Germinal center (tissue), 1 donor: ENCODE data around the gene CD37.
A peak's percentile ranks its signal among the peaks of the same experiment; 100 is the strongest.
"Not testable (repeated sequence)": the region's sequence is repeated elsewhere in the genome, so short reads cannot be mapped to it uniquely, and the experiment has no call there.

Source experiments
- DNase-seq: peaks from one replicate; pipeline ENCODE4 v3.0.0; 2012; ENCODE audit warnings: mixed read lengths, low spot score

CD37 gene

DNA sequence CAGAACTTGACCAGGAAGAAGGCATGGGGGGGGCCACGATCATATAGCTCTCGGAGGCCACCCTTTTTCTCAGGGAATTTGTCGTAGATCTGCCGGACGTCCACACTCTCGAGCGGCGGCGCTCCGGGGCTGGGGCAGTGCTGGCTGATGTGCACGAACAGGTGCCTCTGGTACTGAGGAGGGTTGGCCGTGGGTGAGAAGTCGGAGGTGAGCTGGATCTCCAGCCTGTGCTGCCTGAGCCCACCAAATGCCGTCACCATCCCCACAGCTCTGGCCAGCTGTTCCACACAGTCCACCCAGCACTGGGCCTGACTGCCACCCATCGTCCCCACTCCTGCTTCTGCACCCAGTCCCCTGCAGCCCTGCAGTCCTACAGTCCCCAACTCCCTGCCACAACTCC is 12.0 kb downstream of the CD37 start:
- no peak for DNase-seq

DNA sequence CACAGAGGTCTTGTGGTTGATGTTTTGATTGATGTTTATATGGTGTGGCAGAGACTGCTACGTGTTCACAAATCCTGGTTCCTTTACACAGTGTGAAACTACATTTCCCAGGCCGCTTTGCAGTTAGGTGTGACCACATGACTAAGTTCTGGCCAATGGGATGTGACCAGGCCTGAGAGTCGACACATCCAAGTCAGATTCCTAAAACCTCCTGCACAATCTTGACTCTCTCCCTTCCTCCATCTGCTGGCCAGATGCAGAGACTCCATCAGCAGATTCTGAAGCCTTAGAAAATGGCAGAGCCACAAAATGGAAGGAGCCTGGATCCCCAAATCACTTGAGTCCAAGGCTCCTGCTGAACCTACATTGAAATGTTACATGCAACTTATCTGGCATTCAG is 12.6 kb downstream of the CD37 start:
- DNase-seq = peak; percentile 63

DNA sequence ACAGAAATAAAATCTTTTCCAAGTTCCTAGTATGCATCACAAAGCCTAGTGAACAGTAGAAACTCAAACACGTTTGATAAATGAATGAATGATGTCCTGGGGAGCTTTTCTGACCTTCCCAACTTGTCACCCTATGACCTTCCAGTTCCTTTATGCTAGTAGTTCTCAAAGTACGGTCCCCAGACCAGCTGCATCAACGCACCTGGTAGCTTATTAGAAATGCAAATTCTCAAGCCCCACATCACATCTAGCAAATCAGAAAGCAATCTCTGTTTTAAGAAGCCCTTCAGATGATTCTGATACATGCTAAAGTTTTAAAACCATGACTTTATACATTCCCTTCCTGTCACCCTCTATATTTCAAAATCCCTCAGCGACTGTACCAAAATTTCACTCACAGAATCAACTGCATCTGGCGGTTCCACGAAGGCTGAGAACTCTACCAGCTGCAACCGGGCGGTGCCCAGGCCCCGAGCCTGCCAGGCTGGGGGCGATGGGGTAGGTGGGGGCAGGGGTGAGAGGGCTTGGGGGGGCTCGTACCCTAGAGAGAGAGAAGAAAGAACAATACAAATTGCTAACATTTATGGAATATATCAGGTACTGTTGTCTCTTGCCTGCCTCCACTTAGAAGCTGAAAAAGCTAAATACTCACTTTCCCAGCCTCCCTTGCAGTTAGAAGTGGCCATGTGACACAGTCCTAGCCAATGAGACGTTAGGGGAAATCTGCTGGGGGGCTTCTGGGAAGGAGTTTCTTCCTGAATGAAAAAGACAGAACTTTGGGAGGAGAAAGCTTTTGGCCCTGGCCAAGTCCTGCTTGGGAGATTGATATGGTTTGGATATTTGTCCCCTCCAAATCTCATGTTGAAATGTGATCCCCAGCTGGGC is 13.3 kb downstream of the CD37 start:
- no peak for DNase-seq

DNA sequence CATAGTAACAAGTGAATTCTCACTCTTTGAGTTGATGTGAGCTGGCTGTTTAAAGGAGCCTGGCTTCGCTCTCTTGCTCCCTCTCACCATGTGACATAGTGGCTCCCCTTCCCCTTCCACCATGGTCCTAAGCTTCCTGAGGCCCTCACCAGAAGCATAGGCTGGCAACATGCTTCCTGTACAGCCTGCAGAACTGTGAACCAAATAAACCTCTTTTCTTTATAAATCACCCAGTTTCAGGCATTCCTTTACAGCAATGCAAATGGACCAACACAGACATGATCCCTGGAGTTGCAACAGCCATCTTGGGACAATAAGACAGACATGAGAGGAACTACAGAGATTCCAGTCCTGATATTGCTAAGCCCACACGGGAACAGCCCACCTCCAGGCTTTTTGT is 14.4 kb downstream of the CD37 start:
- no peak for DNase-seq

DNA sequence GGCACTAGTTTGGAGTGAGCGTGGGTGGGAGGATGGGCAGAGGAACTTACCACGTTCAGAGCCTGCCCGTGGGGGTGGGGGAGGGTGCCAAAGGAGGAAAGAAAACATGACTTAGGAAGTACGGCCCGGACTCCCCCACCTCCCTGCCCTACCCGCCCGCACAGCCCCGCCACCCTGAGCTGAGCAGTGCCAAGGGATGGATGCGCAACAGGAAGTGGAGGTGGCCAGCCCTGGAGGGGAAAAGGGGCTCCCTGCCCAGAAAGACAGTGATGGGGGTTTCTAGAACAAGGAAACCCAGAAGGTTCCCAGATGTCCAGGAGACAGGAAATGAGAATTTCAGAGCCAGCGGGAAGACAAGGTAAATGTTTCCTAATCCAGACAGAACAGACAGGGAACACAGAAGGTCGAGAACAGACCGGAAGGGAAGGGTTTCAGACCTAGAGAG is 20.7 kb downstream of the CD37 start:
- no peak for DNase-seq

DNA sequence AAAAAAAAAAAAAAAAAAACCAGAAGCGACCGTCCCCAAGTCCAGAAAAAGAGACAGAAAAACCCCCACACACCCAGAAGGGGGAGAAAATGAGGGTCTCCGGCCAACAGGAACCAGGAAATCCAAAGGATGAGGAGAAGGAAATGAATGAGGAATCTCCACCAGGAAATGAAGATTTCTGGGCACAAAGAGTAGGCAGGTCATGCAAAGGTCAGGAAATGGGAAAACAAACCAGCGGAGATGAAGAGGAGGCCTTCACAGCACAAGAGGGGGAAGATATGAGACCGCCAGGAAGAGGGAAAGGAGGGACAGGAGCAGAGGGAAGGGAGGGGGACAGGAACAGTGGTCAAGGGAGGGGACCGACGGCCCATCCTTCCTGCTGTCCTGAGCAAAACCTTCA is 21.2 kb downstream of the CD37 start:
- DNase-seq = no peak

DNA sequence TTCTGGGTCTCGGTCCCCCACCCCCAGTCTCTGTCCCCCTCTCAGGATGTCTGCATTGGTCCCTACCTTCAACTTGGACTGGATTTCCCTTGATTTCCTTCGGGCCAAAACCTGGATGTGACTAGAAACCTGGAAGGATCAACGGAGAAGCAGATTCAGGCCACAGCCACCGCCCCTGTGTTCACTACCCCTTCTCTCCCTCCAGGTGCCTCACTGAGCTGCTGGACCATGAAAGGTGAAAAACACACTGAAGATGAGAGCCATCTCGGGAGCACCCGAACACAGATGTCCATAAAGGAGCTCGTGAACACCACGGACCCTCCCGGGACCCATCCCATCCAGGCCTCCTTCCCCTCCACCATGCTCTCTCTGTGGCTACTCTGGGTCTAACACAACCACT is 22.0 kb downstream of the CD37 start:
- DNase-seq = peak; percentile 30

DNA sequence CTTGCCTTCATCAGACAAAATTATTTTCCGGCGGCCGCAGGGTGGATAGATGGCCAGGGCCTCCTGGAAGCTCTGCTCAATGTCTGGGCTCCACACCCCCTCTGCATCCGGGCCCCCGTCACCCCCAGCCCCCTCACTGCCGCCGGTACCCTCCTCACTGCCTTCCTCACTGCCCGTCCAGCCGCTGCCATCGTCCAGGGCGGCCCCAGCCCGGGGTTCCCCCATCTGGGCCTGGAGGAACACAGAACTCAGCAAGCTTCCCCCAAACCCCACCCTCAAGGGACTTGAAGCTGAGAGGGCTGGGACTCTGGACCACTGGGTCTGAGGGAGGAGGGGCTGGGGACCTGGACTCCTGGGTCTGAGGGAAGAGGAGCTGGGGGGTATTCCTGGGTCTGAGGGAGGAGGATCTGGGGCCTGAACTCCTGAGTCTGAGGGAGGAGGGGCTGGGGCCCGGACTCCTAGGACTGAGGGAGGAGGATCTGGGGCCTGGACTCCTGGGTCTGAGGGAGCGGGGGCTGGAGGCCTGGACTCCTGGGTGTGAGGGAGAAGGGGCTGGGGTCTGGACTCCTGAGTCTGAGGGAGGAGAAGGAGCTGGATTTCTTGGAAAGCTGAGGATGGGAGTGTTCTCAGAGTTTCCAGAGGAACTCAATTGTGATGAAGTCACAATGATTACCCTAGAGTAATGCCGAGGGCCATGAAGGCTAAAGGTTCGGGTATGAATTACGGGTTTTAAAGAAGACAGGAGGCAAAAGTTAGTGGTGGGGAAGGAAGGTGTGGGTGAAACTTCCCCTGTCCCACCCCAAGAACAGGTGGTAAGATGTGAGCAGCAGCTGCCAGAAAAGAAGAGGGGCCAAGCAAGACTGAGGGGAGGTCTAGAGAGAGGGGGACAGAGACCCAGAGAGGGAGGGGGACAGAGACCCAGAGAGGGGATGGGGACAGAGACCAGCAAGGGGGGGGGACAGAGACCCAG is 24.9 kb downstream of the CD37 start:
- no peak for DNase-seq

DNA sequence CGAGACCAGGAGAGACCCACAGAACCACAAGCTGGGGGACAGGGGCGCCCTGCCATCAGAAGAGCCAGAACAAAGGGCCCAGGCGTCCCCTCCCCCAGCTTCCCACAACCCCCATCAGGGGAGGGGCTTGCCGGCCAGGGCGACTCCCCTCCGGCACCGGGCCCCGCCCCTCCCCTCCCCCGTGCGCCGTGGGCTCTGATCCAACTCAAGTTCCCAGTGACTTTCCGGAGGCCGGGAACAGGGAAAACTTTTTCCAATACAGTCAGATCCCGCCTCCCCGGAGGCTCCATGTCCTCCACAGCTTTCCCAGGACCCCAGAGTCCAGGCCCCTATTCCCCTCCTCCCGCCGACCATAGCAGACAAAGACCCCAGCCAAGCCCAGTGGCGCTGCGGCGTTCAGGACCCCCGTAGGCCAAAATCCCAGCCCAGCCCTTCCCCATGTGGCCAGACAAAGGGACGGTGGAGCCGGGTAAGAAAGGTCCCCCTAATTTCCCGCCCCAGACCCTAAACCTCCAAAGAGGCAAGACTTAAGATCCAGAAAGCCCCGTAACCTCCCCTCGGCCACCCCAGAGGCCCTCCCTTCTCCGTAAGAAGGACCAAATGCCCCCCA is 26.3 kb downstream of the CD37 start:
- peak; percentile 40 for DNase-seq

DNA sequence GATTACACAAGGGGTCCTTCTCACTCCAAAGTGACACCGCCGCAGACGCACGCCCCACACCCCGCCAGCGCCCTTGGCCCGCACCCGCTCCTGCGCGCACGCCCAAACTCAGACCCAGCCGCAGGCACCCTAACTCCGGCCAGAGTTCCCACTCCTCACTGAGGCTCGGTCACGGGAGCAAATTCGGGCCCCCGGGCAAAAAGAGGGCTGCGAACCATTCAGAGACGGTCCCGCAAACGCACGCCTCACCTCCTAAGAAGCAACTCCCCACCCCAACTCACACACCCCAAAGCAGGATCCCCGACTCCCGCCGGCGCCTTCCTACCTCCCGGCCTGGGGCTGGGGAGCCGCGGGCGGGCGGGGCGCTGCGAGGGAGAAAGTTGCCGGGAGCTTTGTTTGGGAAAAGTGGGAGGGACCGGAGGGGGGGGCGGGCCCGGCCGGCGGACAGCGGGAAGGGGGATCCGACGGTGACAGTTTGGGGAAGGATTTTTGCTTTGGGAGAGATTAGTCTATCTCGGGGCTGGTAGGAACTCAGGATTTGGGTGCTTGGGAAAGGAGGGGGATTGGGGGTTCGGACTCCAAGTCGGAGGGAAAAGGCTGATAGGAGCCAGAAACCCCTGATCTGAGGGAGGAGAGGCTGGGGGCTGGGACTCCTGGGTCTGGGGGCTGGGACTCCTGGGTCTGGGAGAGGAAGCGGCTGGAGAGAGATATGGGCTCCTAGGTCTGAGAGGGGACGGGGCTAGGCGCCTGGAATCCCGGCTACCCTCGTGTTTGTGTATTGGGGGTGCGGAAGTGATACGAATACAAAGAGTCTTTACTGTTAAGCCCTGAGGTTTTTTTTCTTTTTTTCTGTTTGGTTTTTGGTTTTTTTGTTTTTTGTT is 27.1 kb downstream of the CD37 start, which contains the start of gene TEAD2:
TEAD2 (minus strand) TSS at position 369 of the 881 bp plus-strand sequence. CDS start 2,341 bp downstream, outside the sequence.
- DNase-seq = peak; percentile 24

DNA sequence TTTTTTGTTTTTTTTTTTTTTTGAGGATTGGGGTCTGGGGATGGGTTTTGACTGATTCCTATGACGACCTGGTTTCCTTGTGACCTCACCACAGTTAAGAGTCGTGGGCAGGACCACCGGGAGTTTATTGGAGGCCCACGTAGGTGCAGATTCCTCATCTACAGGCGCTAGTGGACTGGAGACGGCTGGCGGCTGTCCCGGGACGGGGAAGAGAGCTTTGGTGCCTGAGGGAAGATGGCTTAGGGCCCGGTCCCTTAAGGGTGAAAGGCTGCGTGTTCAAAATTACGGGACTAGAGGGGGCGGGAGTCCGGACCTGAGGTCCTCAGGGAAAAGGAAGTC is 27.7 kb downstream of the CD37 start:
- no peak for DNase-seq

DNA sequence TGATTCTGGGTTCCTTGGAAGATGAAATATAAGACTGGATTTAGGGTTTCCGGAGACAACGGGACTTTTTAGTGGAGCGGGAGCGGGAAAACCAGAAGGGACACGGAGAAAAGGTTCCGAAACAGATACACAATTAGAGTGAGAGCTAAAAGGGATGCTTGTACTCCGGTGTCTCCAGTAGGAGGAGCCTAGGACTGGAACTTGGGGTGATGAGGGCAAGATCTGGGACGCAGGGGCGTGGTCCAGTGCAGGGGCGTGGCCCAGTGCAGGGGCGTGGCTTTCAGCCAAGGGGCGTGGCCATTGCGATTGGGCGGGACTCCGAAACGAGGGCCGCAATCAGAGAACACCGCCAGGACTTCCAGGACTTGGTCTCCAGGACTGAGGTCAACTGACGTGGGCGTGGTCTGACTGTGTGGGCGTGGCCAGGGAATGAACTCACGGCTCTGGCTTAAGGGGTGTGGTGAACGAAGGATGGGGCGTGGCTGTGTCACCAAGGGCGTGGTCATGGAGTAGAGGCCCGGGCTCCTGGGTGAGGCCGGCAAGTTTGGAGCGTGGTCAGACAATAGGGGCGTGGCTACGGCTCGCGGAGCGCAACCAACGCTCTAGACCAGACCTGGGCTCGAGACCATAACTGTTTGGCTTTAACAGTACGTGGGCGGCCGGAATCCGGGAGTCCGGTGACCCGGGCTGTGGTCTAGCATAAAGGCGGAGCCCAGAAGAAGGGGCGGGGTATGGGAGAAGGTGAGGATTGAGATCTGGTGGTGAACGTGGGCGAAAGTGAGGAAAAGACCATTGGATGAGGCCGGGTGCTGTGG is 28.3 kb downstream of the CD37 start, which contains the start of gene DKKL1:
DKKL1 (plus strand) TSS at position 610 of the 815 bp plus-strand sequence; CDS start at position 732, 122 bp downstream.
- DNase-seq = peak; percentile 92

DNA sequence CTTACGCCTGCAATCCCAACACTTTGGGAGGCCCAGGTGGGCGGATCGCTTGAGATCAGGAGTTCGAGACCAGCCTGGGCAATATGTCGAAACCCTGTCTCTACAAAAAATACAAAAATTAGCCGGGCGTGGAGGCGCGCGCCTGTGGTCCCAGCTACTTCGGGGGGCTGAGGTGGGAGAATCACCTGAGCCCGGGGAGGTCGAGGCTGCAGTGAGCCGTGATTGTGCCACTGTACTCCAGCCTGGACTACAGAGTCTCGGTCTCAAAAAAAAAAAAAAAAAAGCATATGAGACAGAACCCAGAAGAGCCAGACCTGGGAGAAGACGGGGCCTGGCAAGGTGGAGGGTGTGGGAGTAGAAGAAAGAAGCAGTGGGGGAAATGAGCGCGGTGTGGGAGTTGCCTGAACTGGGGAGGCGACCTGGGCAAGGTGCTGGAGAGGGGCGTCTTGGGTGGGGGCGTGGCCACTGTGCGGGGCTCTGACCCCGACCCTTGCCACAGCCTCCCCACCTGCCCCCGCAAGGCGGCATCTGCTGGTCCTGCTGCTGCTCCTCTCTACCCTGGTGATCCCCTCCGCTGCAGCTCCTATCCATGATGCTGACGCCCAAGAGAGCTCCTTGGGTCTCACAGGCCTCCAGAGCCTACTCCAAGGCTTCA is 29.0 kb downstream of the CD37 start:
- no peak for DNase-seq

DNA sequence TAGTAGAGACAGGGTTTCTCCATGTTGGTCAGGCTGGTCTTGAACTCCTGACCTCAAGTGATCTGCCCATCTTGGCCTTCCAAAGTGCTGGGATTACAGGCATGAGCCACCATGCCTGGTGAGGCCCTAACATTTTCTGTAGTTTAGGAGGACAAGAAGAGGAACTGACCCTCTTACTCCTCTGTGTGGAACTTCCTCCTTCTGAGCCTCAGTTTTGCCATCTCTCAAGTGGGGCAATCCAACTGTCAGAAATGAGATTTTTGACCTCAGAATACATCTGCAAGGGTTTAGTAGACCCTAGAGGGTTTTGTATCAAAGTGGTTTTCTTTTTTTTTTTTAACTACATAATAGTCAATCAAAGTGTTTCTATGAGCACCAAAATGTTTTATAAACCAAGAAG is 30.9 kb downstream of the CD37 start:
- DNase-seq = peak; percentile 33

DNA sequence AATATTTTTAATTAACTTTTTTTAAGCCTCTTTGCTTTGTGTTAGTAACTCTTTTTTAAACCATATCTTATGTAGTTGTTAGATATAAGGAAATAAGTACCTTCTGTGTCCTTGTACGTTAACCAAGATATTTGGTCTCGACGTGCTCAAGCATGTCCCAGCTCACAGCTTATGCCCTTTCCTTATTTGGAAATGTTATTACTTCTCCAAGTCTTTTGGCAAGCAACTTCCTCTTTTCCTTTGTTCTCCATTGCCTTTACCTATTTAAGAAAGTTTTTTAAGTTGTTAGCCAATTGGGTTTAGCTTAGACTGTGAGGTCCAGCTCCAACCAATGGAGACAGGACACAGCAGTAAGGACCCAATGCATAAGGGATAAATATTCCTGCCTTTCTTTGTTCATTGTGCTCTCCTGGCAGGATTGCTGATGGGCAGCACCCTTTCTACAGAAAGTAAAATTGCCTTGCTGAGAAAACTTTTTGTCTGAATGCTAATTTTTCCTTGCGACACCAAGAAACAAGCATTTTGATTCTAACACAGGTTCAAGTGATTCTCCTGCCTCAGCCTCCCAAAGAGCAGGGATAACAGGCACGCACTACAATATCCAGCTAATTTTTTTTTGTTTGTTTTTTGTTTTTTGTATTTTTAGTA is 33.6 kb downstream of the CD37 start:
- DNase-seq = no peak

DNA sequence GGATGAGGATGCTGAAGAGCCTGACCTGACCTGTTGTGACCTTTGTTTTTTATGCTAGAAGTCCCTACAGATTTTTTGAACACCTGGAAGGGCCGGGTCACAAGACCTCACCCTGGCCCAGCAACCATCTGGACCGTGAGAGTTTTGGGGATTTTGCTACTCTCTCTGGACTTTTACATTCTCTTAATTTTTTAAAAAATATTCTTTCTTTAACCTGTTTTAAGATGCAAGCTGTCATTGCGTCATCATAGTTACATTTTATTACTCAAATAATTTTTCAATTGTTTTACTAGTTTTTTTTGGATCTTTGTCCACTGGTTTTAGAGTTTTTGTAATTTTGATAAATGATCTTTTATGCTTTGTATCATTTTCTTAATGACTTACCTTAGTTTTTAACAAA is 36.0 kb downstream of the CD37 start:
- DNase-seq = no peak

DNA sequence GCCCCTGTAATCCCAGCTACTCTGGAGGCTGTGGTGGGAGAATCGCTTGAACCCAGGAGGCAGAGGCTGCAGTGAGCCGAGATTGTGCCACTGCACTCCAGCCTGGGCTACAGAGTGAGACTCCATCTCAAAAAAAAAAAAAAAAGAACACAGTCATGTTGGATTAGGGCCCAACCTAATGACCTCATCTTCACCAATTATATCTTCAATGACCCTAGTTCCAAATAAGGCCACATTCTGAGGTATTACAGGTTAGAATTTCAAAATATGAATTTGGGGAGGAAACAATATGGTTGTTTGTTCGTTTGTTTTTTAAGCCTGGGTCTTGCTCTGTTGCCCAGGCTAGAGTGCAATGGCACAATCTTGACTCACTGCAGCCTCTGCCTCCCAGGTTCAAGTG is 38.0 kb downstream of the CD37 start:
- not testable (repeated sequence) for DNase-seq

DNA sequence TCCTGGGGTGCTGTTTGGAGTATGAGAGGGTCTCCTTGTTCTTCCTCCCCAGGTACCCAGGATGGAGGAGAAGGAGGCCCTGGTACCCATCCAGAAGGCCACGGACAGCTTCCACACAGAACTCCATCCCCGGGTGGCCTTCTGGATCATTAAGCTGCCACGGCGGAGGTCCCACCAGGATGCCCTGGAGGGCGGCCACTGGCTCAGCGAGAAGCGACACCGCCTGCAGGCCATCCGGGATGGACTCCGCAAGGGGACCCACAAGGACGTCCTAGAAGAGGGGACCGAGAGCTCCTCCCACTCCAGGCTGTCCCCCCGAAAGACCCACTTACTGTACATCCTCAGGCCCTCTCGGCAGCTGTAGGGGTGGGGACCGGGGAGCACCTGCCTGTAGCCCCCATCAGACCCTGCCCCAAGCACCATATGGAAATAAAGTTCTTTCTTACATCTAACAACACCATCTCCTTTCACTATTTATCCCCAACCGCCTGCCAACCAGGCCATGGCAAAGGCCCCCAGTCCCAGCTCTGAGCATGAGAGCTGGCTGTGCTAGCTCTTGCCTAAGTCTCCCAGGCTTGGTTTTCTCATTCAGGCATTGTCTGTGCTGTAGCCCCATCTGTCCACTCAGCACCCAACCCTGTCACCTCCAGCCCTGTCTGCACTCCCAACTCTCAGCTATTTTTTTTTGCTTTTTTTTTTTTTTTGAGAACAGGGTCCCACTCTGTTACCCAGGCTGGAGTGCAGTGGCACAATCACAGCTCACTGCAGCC is 39.6 kb downstream of the CD37 start:
- no peak for DNase-seq

DNA sequence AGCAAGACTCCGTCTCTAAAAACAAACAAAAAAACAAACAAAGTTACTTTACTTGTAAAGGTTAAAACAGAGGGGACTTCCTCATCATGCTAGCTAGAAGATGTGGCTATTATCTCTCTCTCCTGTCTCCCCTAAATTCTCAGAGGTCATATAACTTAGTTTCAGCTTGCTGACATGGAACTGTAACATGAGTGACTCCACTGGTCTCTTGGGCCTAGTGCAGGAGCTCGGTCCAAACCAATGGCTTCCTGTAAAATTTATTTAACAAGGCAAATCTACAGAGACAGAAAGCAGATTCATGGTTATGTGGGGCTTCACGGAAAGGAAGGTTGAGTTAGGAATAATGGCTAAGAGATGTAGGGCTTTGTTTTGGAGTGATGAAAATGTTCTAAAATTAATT is 43.3 kb downstream of the CD37 start:
- no peak for DNase-seq
